CD4-positive, alpha-beta T cell (primary cell): Measurements from ENCODE around the gene DRC7. TPM values are rescaled to one million over a fixed set of nuclear protein-coding genes. Genes with fewer than 3 reads are reported as not detected.

ENCODE experiments used
- ATAC-seq: fragments of 200-7000 bp; cut with Tn5 transposase; one replicate; pipeline ENCODE4 v1.10.0; 2022; ENCODE audit warnings: mild to moderate bottlenecking; ENCODE audit not compliant: poor library complexity
- CTCF ChIA-PET: fragments of 350-600 bp; sonication (Branson Sonifier 250); formaldehyde crosslinking; loops from one replicate; lab custom pipeline; 2021; ENCODE audit warnings: antibody characterized with exemption, inconsistent platforms; lab: Charles Lee
- POLR2A ChIA-PET: fragments of 350-600 bp; sonication (Branson Sonifier 250); formaldehyde crosslinking; loops from one replicate; lab custom pipeline; 2021; ENCODE audit warnings: antibody characterized with exemption, inconsistent platforms; lab: Charles Lee
- DNase-seq, 14 experiments: peaks; one replicate each; pipeline ENCODE4 v3.0.0-alpha.2; 2013 to 2020; ENCODE audit warnings: mixed read lengths in 2 of 14
- H3K27ac ChIP-seq, 2 donors: one replicate each; pipeline versions ENCODE4 v1.5.1 to v1.7.0; 2013; ENCODE audit warnings: low read length in 2 of 2, low read depth in 1 of 2, mild to moderate bottlenecking in 1 of 2
- H3K27me3 ChIP-seq, 2 experiments: 1 replicate in 1 of 2; 2 replicates in 1 of 2; pipeline versions ENCODE4 v1.6.1 to v1.7.0; 2013; ENCODE audit warnings: low read length in 2 of 2, control low read depth in 1 of 2, mild to moderate bottlenecking in 1 of 2, moderate library complexity in 1 of 2; ENCODE audit not compliant: insufficient read depth in 2 of 2, control insufficient read depth in 1 of 2
- H3K36me3 ChIP-seq: one replicate; pipeline ENCODE4 v1.6.1; 2013; ENCODE audit warnings: low read length, control low read depth; ENCODE audit not compliant: insufficient read depth
- H3K4me1 ChIP-seq: one replicate; pipeline ENCODE4 v1.6.1; 2013; ENCODE audit warnings: low read length, control low read depth; ENCODE audit not compliant: insufficient read depth
- H3K4me3 ChIP-seq: one replicate; pipeline ENCODE4 v1.5.1; 2013; ENCODE audit warnings: mild to moderate bottlenecking, low read length, moderate library complexity
- H3K9me3 ChIP-seq, 2 experiments: 1 replicate in 1 of 2; 2 replicates in 1 of 2; pipeline versions ENCODE4 v1.6.1 to v1.7.0; 2013; ENCODE audit warnings: low read length in 2 of 2, mild to moderate bottlenecking in 2 of 2, control low read depth in 1 of 2, moderate library complexity in 1 of 2; ENCODE audit not compliant: control insufficient read depth in 1 of 2, insufficient read depth in 1 of 2
- H3K27ac Mint-ChIP-seq: one replicate; pipeline ENCODE4 v1.8.0; 2020; ENCODE audit warnings: mixed read lengths
- H3K27me3 Mint-ChIP-seq: one replicate; pipeline ENCODE4 v1.8.0; 2021; ENCODE audit warnings: mixed read lengths
- H3K36me3 Mint-ChIP-seq: one replicate; pipeline ENCODE4 v1.8.0; 2021; ENCODE audit warnings: low read depth, mixed read lengths
- H3K4me1 Mint-ChIP-seq: one replicate; pipeline ENCODE4 v1.8.0; 2021; ENCODE audit warnings: low read depth, mixed read lengths
- H3K4me3 Mint-ChIP-seq: one replicate; pipeline ENCODE4 v1.8.0; 2020; ENCODE audit warnings: mild to moderate bottlenecking, mixed read lengths
- H3K9me3 Mint-ChIP-seq: one replicate; pipeline ENCODE4 v1.8.0; 2020; ENCODE audit warnings: mixed read lengths
- CTCF ChIP-seq: fragments of 200-600 bp; IDR thresholded peaks from one replicate; pipeline ENCODE4 v1.8.0; 2022; ENCODE audit warnings: antibody characterized with exemption, mild to moderate bottlenecking
- intact Hi-C, 2 experiments: fragments of 100-400 bp; cut with DNase I in 1 of 2; cut with micrococcal nuclease in 1 of 2; formaldehyde crosslinking; loops; one replicate each; pipeline versions ENCODE4 v1.15.1 to v1.9.0; 2023 to 2025; cut with DNase I, micrococcal nuclease
- total RNA-seq, 174 experiments: library from RNA in 2 of 174; stranded (reverse) in 2 of 174; gene quantifications; one replicate each; pipeline ENCODE4 v1.2.3 and lab custom pipeline; 2021 to 2026

The DRC7 gene
- total RNA-seq, 2 experiments from 2014 or later = not detected

DNA sequence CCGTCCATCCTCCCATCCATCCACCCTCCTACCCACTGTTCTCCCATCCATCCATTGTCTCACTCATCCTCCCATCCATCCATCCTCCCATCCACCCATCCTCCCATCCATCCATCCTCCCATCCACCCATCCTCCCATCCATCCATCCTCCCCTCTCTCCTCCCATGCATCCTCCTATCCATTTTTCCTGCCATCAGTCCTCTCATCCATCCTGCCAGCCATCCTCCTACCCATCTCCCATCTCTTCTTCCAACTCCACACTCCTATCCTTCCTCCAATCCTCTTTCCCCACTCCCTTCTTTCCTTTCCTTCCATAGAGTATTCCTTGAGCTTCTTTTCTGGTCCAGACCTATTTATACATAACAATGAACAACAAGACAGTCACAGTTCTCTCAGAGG, 12.1 kb downstream of the DRC7 start:
- H3K9me3 Mint-ChIP-seq = no peaks in the 10 kb centered on the region
- H3K36me3 ChIP-seq = no peaks in the 10 kb centered on the region
- no peaks in the 10 kb centered on the region for H3K36me3 Mint-ChIP-seq
- H3K27me3 ChIP-seq = no peaks in the 10 kb centered on the region
- intact Hi-C loops = no loop called here
- no peaks in the 10 kb centered on the region for H3K4me1 ChIP-seq
- no peak overlapping the region for H3K4me3 Mint-ChIP-seq
- TF ChIP-seq CTCF = no peak
- H3K27ac Mint-ChIP-seq = no peak overlapping the region
- no peak overlapping the region for H3K4me3 ChIP-seq
- ATAC-seq = no peak
- no peaks in the 10 kb centered on the region for H3K9me3 ChIP-seq
- no peak overlapping the region for H3K27ac ChIP-seq
- H3K27me3 Mint-ChIP-seq = no peaks in the 10 kb centered on the region
- ChIA-PET POLR2A (no interaction called here), CTCF (no interaction called here)
- no peaks in the 10 kb centered on the region for H3K4me1 Mint-ChIP-seq
- no peak for DNase-seq

GRCh38 chr16:57707331-57707730, 12.7 kb downstream of the DRC7 start:
- DNase-seq (no peak), ATAC-seq (no peak)
- H3K4me1 ChIP-seq = no peaks in the 10 kb centered on the region
- Mint-ChIP-seq H3K27ac (no peak overlapping the region), H3K4me3 (no peak overlapping the region), H3K36me3 (no peaks in the 10 kb centered on the region), H3K4me1 (no peaks in the 10 kb centered on the region), H3K27me3 (no peaks in the 10 kb centered on the region), H3K9me3 (no peaks in the 10 kb centered on the region)
- no peak for TF ChIP-seq CTCF
- H3K4me3 ChIP-seq = no peak overlapping the region
- intact Hi-C loops = no loop called here
- ChIA-PET CTCF (no interaction called here), POLR2A (no interaction called here)
- no peaks in the 10 kb centered on the region for H3K36me3 ChIP-seq
- no peaks in the 10 kb centered on the region for H3K9me3 ChIP-seq
- H3K27me3 ChIP-seq = no peaks in the 10 kb centered on the region
- no peak overlapping the region for H3K27ac ChIP-seq

GRCh38 chr16:57708168-57708567, 13.6 kb downstream of the DRC7 start:
- Mint-ChIP-seq H3K4me3 (no peak overlapping the region), H3K27me3 (no peaks in the 10 kb centered on the region), H3K9me3 (no peaks in the 10 kb centered on the region), H3K4me1 (no peaks in the 10 kb centered on the region), H3K36me3 (no peaks in the 10 kb centered on the region), H3K27ac (no peak overlapping the region)
- POLR2A ChIA-PET = no interaction called here
- Histone ChIP-seq H3K27ac (no peak overlapping the region), H3K4me1 (no peaks in the 10 kb centered on the region), H3K36me3 (no peaks in the 10 kb centered on the region), H3K9me3 (no peaks in the 10 kb centered on the region), H3K4me3 (no peak overlapping the region), H3K27me3 (no peaks in the 10 kb centered on the region)
- no peak for TF ChIP-seq CTCF
- DNase-seq = no peak
- CTCF ChIA-PET = no interaction called here
- intact Hi-C loops = no loop called here
- no peak for ATAC-seq
